Lower leg skin (tissue), 3 donors: ENCODE data around the gene ACY1.

ENCODE experiments used
- CTCF ChIP-seq, 3 donors: fragments of 450-650 bp; IDR thresholded peaks; one replicate each; pipeline ENCODE4 v1.5.1; 2016; ENCODE audit warnings: antibody characterized with exemption in 3 of 3, mild to moderate bottlenecking in 3 of 3, moderate library complexity in 2 of 3
- POLR2A ChIP-seq, 2 donors: fragments of 450-650 bp; IDR thresholded peaks; one replicate each; pipeline ENCODE4 v1.6.1; 2016 to 2017; ENCODE audit warnings: antibody characterized with exemption in 2 of 2, mild to moderate bottlenecking in 1 of 2, moderate library complexity in 1 of 2

GRCh38 chr3:52021489-52022268 is 38.3 kb downstream of the ACY1 start:
- TF ChIP-seq CTCF (IDR thresholded peaks at IDR 0.05) = no peak
- no peak for TF ChIP-seq POLR2A (IDR thresholded peaks at IDR 0.05)
